K562 (cell line): ENCODE results near the gene PCDH9. TPM values are rescaled to one million over a fixed set of nuclear protein-coding genes. Genes with fewer than 3 reads are reported as not detected.

Experiments
- ATAC-seq: fragments of 200-7000 bp; cut with Tn5 transposase; 3 replicates; pipeline ENCODE4 v1.9.1; 2020; ENCODE audit warnings: moderate library complexity
- BruUV-seq: library from RNA; stranded (reverse); fragments of 400-500 nt; replicated peaks from 2 replicates; lab custom pipeline; 2021; lab: Mats Ljungman, UMichigan
- CTCF ChIA-PET: fragments of 300-600 bp; formaldehyde crosslinking; extraction: SDS; loops from one replicate; lab custom pipeline; 2021; ENCODE audit warnings: low intra/inter-chr PET ratio; lab: Yijun Ruan, JAX
- POLR2A ChIA-PET: fragments of 300-600, 350-650 bp; sonication (Branson Sonifier 250); formaldehyde crosslinking; extraction: SDS; loops from one replicate; lab custom pipeline; 2021; ENCODE audit warnings: antibody characterized with exemption, inconsistent platforms; lab: Yijun Ruan, JAX
- DNase-seq, 4 experiments: peaks; one replicate each; pipeline versions ENCODE4 v3.0.0 to v3.0.0-alpha.2; 2011 to 2018; ENCODE audit warnings: low spot score in 3 of 4, mixed read lengths in 3 of 4; ENCODE audit errors: extremely low read depth in 1 of 4
- FAIRE-seq: peaks from 2 replicates; lab custom pipeline; 2011; peaks lifted over from hg19 to GRCh38; lab: Jason Lieb, UNC
- H2AFZ ChIP-seq: 2 replicates; pipeline ENCODE4 v1.6.0; 2011; ENCODE audit warnings: low read depth, low read length, control low read depth, inconsistent platforms
- H3K27ac ChIP-seq: fragments of 200-600 bp; 3 replicates; pipeline ENCODE4 v1.8.0; 2011; ENCODE audit warnings: low read depth, mild to moderate bottlenecking, control low read depth, inconsistent platforms, low read length, moderate library complexity, mixed read lengths; ENCODE audit errors: extremely low read depth
- H3K27me3 ChIP-seq, 2 experiments: fragments of 300-600 bp in 1 of 2; 2 replicates in 1 of 2; 3 replicates in 1 of 2; pipeline versions ENCODE4 v1.6.0 to v1.8.0; 2011; ENCODE audit warnings: inconsistent platforms in 2 of 2, low read length in 2 of 2, mild to moderate bottlenecking in 1 of 2, mixed read lengths in 1 of 2, moderate library complexity in 1 of 2; ENCODE audit not compliant: control insufficient read depth in 2 of 2, insufficient read depth in 2 of 2
- H3K36me3 ChIP-seq: fragments of 300-600 bp; 3 replicates; pipeline ENCODE4 v1.8.0; 2011; ENCODE audit warnings: mild to moderate bottlenecking, low read length, inconsistent platforms; ENCODE audit not compliant: control insufficient read depth, insufficient read depth
- H3K4me1 ChIP-seq, 2 experiments: fragments of 200-600 bp in 1 of 2; replicated peaks in 1 of 2; 2 replicates in 1 of 2; 3 replicates in 1 of 2; pipeline versions ENCODE4 v1.5.1 to v1.8.0; 2011; ENCODE audit warnings: inconsistent platforms in 2 of 2, low read length in 2 of 2, mild to moderate bottlenecking in 1 of 2, mixed read lengths in 1 of 2, moderate library complexity in 1 of 2; ENCODE audit not compliant: control insufficient read depth in 2 of 2, insufficient read depth in 2 of 2
- H3K4me2 ChIP-seq: 2 replicates; pipeline ENCODE4 v1.6.1; 2011; ENCODE audit warnings: low read length, control low read depth, inconsistent platforms, mixed read lengths; ENCODE audit not compliant: insufficient read depth
- H3K4me3 ChIP-seq: fragments of 200-600 bp; sonication (generic), shearing (Covaris generic); 2 replicates; pipeline ENCODE4 v1.5.1; 2016; ENCODE audit warnings: control low read depth, inconsistent platforms
- H3K79me2 ChIP-seq: fragments of 200-600 bp; 3 replicates; pipeline ENCODE4 v1.8.0; 2011; ENCODE audit warnings: low read length, inconsistent platforms; ENCODE audit not compliant: control insufficient read depth, insufficient read depth
- H3K9ac ChIP-seq, 2 experiments: 2 replicates each; pipeline versions ENCODE4 v1.6.0 to v1.6.1; 2011; ENCODE audit warnings: low read depth in 2 of 2, low read length in 2 of 2, control low read depth in 1 of 2, inconsistent platforms in 1 of 2, mild to moderate bottlenecking in 1 of 2, mixed read lengths in 1 of 2; ENCODE audit not compliant: insufficient read depth in 1 of 2
- H3K9me1 ChIP-seq: one replicate; pipeline ENCODE4 v1.6.0; 2011; ENCODE audit warnings: inconsistent platforms, mild to moderate bottlenecking, low read length, moderate library complexity; ENCODE audit not compliant: control insufficient read depth, insufficient read depth
- H3K9me3 ChIP-seq: replicated peaks from 2 replicates; pipeline ENCODE4 v1.5.1; 2011; ENCODE audit warnings: low read depth, low read length, inconsistent platforms; ENCODE audit not compliant: control insufficient read depth, insufficient read depth
- H4K20me1 ChIP-seq: replicated peaks from 2 replicates; pipeline ENCODE4 v1.6.1; 2011; ENCODE audit warnings: low read length, inconsistent platforms, mixed read lengths; ENCODE audit not compliant: control insufficient read depth, insufficient read depth
- AFF1 ChIP-seq, 2 experiments: fragments of 450-650 bp; IDR thresholded peaks; 2 replicates each; pipeline ENCODE4 v1.6.1; 2018; ENCODE audit warnings: mild to moderate bottlenecking in 2 of 2, low read depth in 1 of 2; ENCODE audit not compliant: partially characterized antibody in 2 of 2
- CBX8 ChIP-seq: fragments of 200-600 bp; sonication (generic); IDR thresholded peaks from 2 replicates; pipeline ENCODE4 v1.6.1; 2012; ENCODE audit warnings: borderline replicate concordance, mixed run types, low read depth, mild to moderate bottlenecking, moderate library complexity, mixed read lengths, low read length, control low read depth, inconsistent platforms; ENCODE audit not compliant: poor library complexity, severe bottlenecking; ENCODE audit errors: extremely low read depth
- DMBX1 ChIP-seq: fragments of 250-450 bp; sonication (Bioruptor Pico); IDR thresholded peaks from 2 replicates; pipeline ENCODE4 v1.8.0; 2022; ENCODE audit warnings: inconsistent platforms, mild to moderate bottlenecking, moderate library complexity, borderline replicate concordance
- FOXJ2 ChIP-seq: fragments of 200-800 bp; sonication (Bioruptor generic); IDR thresholded peaks from 2 replicates; pipeline ENCODE4 v1.6.1; 2016; ENCODE audit warnings: missing genetic modification characterization, missing compliant biosample characterization
- NUFIP1 ChIP-seq: fragments of 450-650 bp; IDR thresholded peaks from 2 replicates; pipeline ENCODE4 v1.6.1; 2018; ENCODE audit not compliant: partially characterized antibody
- PTRF ChIP-seq: fragments of 450-650 bp; IDR thresholded peaks from 2 replicates; pipeline ENCODE4 v1.6.1; 2016; ENCODE audit warnings: mild to moderate bottlenecking, missing genetic modification characterization, missing compliant biosample characterization
- in situ Hi-C: fragments of 300-500 bp; cut with MboI; formaldehyde crosslinking; loops from 4 replicates; pipeline ENCODE4 v1.15.0; 2018; ENCODE audit warnings: inconsistent platforms, mixed read lengths
- intact Hi-C: fragments of 100-400 bp; cut with micrococcal nuclease; formaldehyde crosslinking; loops from 2 replicates; pipeline ENCODE4 v1.14.2; 2022
- polyA plus RNA-seq, 8 experiments: library from polyadenylated mRNA; depleted of rRNA in 4 of 8; stranded (reverse) in 5 of 8; unstranded in 3 of 8; fragments of >200 nt; fragmentation: Nextera tagmentation in 2 of 8; fragmentation: Illumina TruSeq in 1 of 8; extraction: Ambion mirVana in 2 of 8; extraction: Trizol in 1 of 8; gene quantifications; 2 replicates each; pipeline versions ENCODE4 v1.2.1 to v1.2.3, GENCODE V29; 2011 to 2014; ENCODE audit warnings: inconsistent platforms in 1 of 8, missing spikeins in 1 of 8
- total RNA-seq, 7 experiments: library from RNA; depleted of rRNA in 6 of 7; stranded (reverse); fragments of >200 nt in 6 of 7; fragmentation: Illumina TruSeq in 2 of 7; extraction: Trizol in 2 of 7; gene quantifications; 2 replicates each; pipeline versions ENCODE4 v1.2.1 to v1.2.3, GENCODE V29; 2011 to 2021; ENCODE audit warnings: low replicate concordance in 1 of 7

PCDH9 gene
- total and polyA plus RNA-seq, 9 of the 15 experiments (the other 6 are each of a cell fraction or from before 2014, with no cell fraction given): 1.1 to 6.7 (median 4.9) TPM

GRCh38 chr13:66951426-66951825 is 278.7 kb downstream of the PCDH9 start (continued):
- no peak for TF ChIP-seq AFF1 (IDR thresholded peaks at IDR 0.05; ENCODE audit: low read depth in 1 of 2, partially characterized antibody in 2 of 2)
- TF ChIP-seq CBX8: no peak
- no peak for TF ChIP-seq FOXJ2
- no peak for TF ChIP-seq NUFIP1

GRCh38 chr13:66950666-66951065 is 279.5 kb downstream of the PCDH9 start:
- Histone ChIP-seq H3K4me3 (no peak overlapping the region), H3K36me3 (no peaks in the 10 kb centered on the region), H2AFZ (no peak overlapping the region), H3K79me2 (no peaks in the 10 kb centered on the region), H3K9ac (no peak overlapping the region), H3K4me2 (no peak overlapping the region), H3K27me3 (no peaks in the 10 kb centered on the region), H3K9me3 (no peaks in the 10 kb centered on the region), H3K9me1 (no peaks in the 10 kb centered on the region), H4K20me1 (no peaks in the 10 kb centered on the region), H3K27ac (no peak overlapping the region), H3K4me1 (no peaks in the 10 kb centered on the region)
- in situ Hi-C loops (no loop called here), intact Hi-C loops (no loop called here)
- ChIA-PET CTCF (no interaction called here), POLR2A (no interaction called here)
- FAIRE-seq: no peak
- DNase-seq: no peak
- TF ChIP-seq DMBX1 (CRISPR knock-in tag): no peak
- no peak for TF ChIP-seq PTRF (tag)
- no peak for ATAC-seq
- BruUV-seq: no TSS peak
